GM18951 (cell line): ENCODE measurements around the gene ZDHHC14.

Source experiments
- POLR2A ChIP-seq: IDR thresholded peaks from 4 replicates; pipeline ENCODE4 v1.6.1; 2011; ENCODE audit warnings: mild to moderate bottlenecking; ENCODE audit not compliant: insufficient read length, insufficient read depth; ENCODE audit errors: extremely low read depth
- in situ Hi-C: fragments of 300-500 bp; cut with MboI; formaldehyde crosslinking; loops from one replicate; pipeline ENCODE4 v1.12.0; 2022; ENCODE audit warnings: low sequenced_read_pairs, mixed read lengths, inconsistent platforms; ENCODE audit not compliant: unreplicated experiment

The ZDHHC14 gene

GRCh38 chr6:157635388-157636244 lies 254.6 kb downstream of the ZDHHC14 start:
- TF ChIP-seq POLR2A: no peak

GRCh38 chr6:157637516-157637915 lies 256.5 kb downstream of the ZDHHC14 start:
- in situ Hi-C loops: no loop called here
- TF ChIP-seq POLR2A: no peak

More at GRCh38 chr6:157635388-157636244, 254.6 kb downstream of the ZDHHC14 start:
- in situ Hi-C loops: no loop called here

GRCh38 chr6:157637941-157638662 lies 257.1 kb downstream of the ZDHHC14 start:
- in situ Hi-C loops: no loop called here
- no peak for TF ChIP-seq POLR2A

- in situ Hi-C loops: no loop called here
- no peak for TF ChIP-seq POLR2A
Measured at GRCh38 chr6:157638779-157639178, 257.8 kb downstream of the ZDHHC14 start.

GRCh38 chr6:157640746-157641451 lies 259.9 kb downstream of the ZDHHC14 start:
- TF ChIP-seq POLR2A: no peak

GRCh38 chr6:157641837-157642236 lies 260.8 kb downstream of the ZDHHC14 start:
- in situ Hi-C loops: no loop called here

More at GRCh38 chr6:157640746-157641451, 259.9 kb downstream of the ZDHHC14 start:
- in situ Hi-C loops: no loop called here

GRCh38 chr6:157642736-157643135 lies 261.7 kb downstream of the ZDHHC14 start:
- no peak for TF ChIP-seq POLR2A
- in situ Hi-C loops: no loop called here

More at GRCh38 chr6:157641837-157642236, 260.8 kb downstream of the ZDHHC14 start:
- no peak for TF ChIP-seq POLR2A

GRCh38 chr6:157644043-157644810 lies 263.2 kb downstream of the ZDHHC14 start:
- in situ Hi-C loops: no loop called here
- TF ChIP-seq POLR2A: no peak

- no peak for TF ChIP-seq POLR2A
- in situ Hi-C loops: no loop called here
Measured at GRCh38 chr6:157645201-157645795, 264.3 kb downstream of the ZDHHC14 start.

GRCh38 chr6:157646012-157646411 lies 265.0 kb downstream of the ZDHHC14 start:
- no peak for TF ChIP-seq POLR2A
- in situ Hi-C loops: no loop called here

- no peak for TF ChIP-seq POLR2A
- in situ Hi-C loops: no loop called here
Measured at GRCh38 chr6:157647261-157647915, 266.4 kb downstream of the ZDHHC14 start.

GRCh38 chr6:157648561-157648960 lies 267.6 kb downstream of the ZDHHC14 start:
- no peak for TF ChIP-seq POLR2A
- in situ Hi-C loops: no loop called here
